ENCODE data around the gene TIE1.

TIE1 gene

DNA sequence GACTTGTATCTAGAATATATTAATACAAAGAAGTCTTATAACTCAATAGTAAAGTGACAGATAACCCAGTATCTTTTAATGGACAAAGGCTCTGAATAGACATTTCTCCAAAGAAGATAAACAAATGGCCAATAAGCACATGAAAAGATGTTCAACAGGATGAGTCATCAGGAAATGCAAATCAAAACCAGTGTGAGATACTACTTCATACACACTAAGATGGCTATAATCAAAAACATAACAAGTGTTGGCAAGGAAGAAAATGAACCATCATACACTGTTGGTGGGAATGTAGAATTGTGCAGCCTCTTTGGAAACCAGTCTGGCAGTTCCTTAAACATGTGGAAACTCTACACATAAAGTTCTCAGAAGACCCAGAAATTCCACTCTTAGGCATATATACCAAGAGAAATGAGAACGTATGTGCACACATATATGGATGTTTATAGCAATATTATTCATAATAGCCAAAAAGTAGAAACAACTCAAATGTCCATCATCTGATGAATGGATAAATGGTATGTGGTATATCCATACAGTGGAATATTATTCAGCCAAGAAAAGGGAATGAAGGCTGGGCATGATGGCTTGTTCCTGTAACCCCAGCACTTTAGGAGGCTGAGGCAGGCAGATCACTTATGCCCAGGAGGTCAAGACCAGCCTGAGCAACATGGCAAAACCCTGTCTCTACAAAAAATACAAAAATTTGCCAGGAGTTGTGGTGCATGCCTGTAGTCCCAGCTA, 26.9 kb downstream of the TIE1 start:
- no peaks in the 10 kb centered on the region for H3K27me3 ChIP-seq (ENCODE audit: control insufficient read depth, insufficient read depth, low read length)

DNA sequence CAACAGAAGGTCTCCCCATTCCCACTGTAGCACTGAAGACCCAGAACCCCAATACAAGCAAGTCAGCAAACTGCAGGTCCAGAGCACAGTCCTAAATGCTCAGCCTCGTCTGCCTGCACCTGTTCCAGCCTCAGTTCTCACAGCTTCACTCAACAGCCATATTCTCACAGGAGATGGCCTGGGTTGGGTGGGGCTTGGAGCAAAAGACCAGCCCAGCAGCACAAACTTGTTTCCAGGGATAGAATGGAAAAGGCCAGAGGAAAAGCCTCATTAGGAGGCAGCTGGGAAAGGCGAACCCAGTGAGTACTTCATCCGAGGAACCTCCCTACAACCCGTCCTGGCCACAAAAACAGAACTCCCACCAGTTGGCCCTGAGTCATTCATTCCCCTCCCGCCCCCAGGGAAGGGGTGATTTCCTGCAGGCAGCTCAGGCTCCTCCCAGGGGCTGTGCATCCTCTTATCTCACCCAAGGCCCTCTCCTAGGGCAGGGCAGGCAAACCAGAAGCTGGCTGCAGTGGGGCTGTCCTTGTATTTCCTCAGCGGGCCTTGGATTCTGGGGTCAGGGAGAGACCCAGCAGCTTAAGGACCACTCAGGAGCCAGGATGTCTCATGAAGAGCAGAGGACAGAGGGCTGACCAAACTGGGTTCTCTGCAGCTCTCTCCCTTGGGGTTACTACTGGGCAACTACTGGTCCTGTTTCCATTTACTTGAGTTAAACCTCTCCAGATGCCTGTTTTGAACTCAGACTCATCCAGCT, 29.4 kb downstream of the TIE1 start:
- Histone ChIP-seq H3K4me3 (ENCODE audit: low read depth, low read length) (no peak overlapping the region), H3K27me3 (ENCODE audit: control insufficient read depth, insufficient read depth, low read length) (no peaks in the 10 kb centered on the region), H3K27ac (ENCODE audit: low read depth, low read length) (no peak overlapping the region), H3K9ac (ENCODE audit: low read length) (no peak overlapping the region), H3K4me1 (ENCODE audit: control insufficient read depth, insufficient read depth, low read length) (peaks cover 13% of the 10 kb centered on the region), H3K36me3 (ENCODE audit: control insufficient read depth, insufficient read depth, low read length) (no peaks in the 10 kb centered on the region), H3K9me3 (ENCODE audit: control insufficient read depth, insufficient read depth, low read depth, low read length) (peaks cover 16% of the 10 kb centered on the region)

More for the DNA sequence above, 26.9 kb downstream of the TIE1 start:
- Histone ChIP-seq H3K4me1 (ENCODE audit: control insufficient read depth, insufficient read depth, low read length) (peaks cover 13% of the 10 kb centered on the region), H3K9ac (ENCODE audit: low read length) (no peak overlapping the region), H3K27ac (ENCODE audit: low read depth, low read length) (no peak overlapping the region), H3K4me3 (ENCODE audit: low read depth, low read length) (no peak overlapping the region), H3K9me3 (ENCODE audit: control insufficient read depth, insufficient read depth, low read depth, low read length) (peaks cover 16% of the 10 kb centered on the region), H3K36me3 (ENCODE audit: control insufficient read depth, insufficient read depth, low read length) (no peaks in the 10 kb centered on the region)

DNA sequence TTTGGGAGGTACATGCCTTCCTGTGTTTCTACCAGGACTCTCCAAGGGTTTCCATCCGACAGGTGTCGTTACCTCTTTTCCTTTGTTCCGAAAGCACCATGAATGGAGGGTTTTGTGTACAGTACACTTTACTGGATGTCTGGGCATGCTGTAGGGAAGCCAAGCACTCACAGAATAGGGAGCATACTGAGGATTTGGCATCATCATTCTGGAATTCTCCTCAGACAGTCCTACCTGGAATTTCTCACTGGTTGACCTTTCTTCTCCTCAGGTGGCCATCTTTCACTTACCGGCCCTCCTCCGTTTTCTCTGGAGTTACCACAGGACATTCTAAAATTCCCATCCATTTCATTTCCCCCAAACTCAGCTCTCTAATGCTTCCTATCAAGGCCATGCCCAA, 30.9 kb downstream of the TIE1 start:
- Histone ChIP-seq H3K9me3 (ENCODE audit: control insufficient read depth, insufficient read depth, low read depth, low read length) (peaks cover 13% of the 10 kb centered on the region), H3K36me3 (ENCODE audit: control insufficient read depth, insufficient read depth, low read length) (no peaks in the 10 kb centered on the region), H3K4me3 (ENCODE audit: low read depth, low read length) (no peak overlapping the region), H3K9ac (ENCODE audit: low read length) (no peak overlapping the region), H3K4me1 (ENCODE audit: control insufficient read depth, insufficient read depth, low read length) (peaks cover 13% of the 10 kb centered on the region), H3K27me3 (ENCODE audit: control insufficient read depth, insufficient read depth, low read length) (no peaks in the 10 kb centered on the region), H3K27ac (ENCODE audit: low read depth, low read length) (no peak overlapping the region)

DNA sequence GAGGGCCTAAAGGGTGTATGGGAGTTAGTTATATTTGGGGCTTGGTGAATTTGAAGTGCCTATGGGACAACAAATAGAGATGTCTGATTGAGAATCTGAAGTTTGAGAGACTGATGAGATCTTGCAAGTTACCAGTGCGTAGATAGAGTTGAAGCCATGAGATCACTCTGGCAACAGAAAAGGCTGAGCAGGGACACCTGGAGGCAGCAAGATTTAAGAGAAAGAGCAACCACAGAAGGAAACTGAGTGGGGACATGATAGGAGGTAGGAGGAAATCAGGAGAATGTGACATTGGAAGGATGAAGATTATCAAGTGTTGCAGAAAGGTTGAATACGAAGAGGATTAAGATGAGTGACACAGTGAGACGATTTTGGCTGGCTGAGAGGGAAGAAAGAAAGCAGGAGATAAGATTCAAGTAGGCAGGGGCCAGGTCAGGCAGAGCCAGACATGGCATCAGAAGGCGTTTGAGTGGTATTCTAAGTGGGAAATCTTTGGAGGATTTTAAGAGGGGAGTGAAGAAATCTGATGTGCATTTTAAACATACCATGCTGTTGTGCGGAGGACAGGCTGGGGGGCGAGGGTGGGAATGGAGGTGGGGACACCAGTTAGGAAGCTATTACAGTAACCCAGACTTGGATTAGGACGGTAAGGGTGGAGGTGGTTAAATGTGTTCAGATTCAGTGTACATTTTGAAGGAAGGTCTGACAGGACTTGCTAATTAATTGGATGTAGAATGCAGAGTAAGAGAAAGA, 33.8 kb downstream of the TIE1 start:
- Histone ChIP-seq H3K4me1 (ENCODE audit: control insufficient read depth, insufficient read depth, low read length) (peaks cover 13% of the 10 kb centered on the region), H3K9ac (ENCODE audit: low read length) (no peak overlapping the region), H3K27me3 (ENCODE audit: control insufficient read depth, insufficient read depth, low read length) (no peaks in the 10 kb centered on the region), H3K4me3 (ENCODE audit: low read depth, low read length) (no peak overlapping the region), H3K9me3 (ENCODE audit: control insufficient read depth, insufficient read depth, low read depth, low read length) (no peaks in the 10 kb centered on the region), H3K27ac (ENCODE audit: low read depth, low read length) (no peak overlapping the region), H3K36me3 (ENCODE audit: control insufficient read depth, insufficient read depth, low read length) (no peaks in the 10 kb centered on the region)

DNA sequence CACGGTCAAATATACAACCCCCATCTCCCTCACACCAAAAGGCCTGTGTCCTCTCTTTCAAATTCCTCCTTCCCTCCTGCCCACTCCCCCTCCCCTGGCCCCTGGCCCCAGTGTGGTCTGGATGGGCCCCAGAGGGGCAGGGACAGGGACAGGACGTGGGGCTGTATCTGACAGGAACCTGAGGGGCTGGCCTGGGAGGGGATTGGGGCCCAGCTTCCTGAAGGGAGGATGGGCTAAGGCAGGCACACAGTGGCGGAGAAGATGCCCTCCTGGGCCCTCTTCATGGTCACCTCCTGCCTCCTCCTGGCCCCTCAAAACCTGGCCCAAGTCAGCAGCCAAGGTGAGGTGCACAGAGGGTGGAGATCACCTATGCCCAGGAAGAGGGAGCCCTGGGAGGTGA, 36.8 kb downstream of the TIE1 start, which contains the start of gene MPL:
Gene MPL, plus strand, starts transcription at position 231 of the 400 bp plus-strand sequence. Its CDS starts 31 bp downstream, at position 262.
- Histone ChIP-seq H3K9me3 (ENCODE audit: control insufficient read depth, insufficient read depth, low read depth, low read length) (no peaks in the 10 kb centered on the region), H3K36me3 (ENCODE audit: control insufficient read depth, insufficient read depth, low read length) (no peaks in the 10 kb centered on the region), H3K27me3 (ENCODE audit: control insufficient read depth, insufficient read depth, low read length) (no peaks in the 10 kb centered on the region)

DNA sequence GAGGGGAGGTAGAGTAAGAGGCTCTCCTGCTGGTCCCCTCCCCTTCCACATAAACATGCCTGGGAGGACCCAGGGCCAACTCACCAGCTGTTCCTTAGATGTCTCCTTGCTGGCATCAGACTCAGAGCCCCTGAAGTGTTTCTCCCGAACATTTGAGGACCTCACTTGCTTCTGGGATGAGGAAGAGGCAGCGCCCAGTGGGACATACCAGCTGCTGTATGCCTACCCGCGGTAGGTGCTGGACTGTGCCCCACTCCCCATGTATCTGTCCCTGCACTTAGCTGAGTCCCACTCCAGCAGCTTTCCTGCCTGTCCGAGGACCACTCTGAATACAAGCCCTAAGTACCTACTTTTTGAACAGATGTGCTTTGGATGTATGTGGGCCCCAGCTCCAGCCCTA, 37.2 kb downstream of the TIE1 start:
- H3K4me1 ChIP-seq (ENCODE audit: control insufficient read depth, insufficient read depth, low read length): no peaks in the 10 kb centered on the region
- H3K9ac ChIP-seq (ENCODE audit: low read length): no peak overlapping the region
- no peaks in the 10 kb centered on the region for H3K9me3 ChIP-seq (ENCODE audit: control insufficient read depth, insufficient read depth, low read depth, low read length)
- no peak overlapping the region for H3K4me3 ChIP-seq (ENCODE audit: low read depth, low read length)
- H3K27ac ChIP-seq (ENCODE audit: low read depth, low read length): no peak overlapping the region
- no peaks in the 10 kb centered on the region for H3K36me3 ChIP-seq (ENCODE audit: control insufficient read depth, insufficient read depth, low read length)
- H3K27me3 ChIP-seq (ENCODE audit: control insufficient read depth, insufficient read depth, low read length): no peaks in the 10 kb centered on the region

More for the DNA sequence above, 36.8 kb downstream of the TIE1 start, which contains the start of gene MPL:
- Histone ChIP-seq H3K4me3 (ENCODE audit: low read depth, low read length) (no peak within 1 kb of the TSS), H3K27ac (ENCODE audit: low read depth, low read length) (no peak within 1 kb of the TSS), H3K4me1 (ENCODE audit: control insufficient read depth, insufficient read depth, low read length) (no peaks in the 10 kb centered on the region), H3K9ac (ENCODE audit: low read length) (no peak within 1 kb of the TSS)

DNA sequence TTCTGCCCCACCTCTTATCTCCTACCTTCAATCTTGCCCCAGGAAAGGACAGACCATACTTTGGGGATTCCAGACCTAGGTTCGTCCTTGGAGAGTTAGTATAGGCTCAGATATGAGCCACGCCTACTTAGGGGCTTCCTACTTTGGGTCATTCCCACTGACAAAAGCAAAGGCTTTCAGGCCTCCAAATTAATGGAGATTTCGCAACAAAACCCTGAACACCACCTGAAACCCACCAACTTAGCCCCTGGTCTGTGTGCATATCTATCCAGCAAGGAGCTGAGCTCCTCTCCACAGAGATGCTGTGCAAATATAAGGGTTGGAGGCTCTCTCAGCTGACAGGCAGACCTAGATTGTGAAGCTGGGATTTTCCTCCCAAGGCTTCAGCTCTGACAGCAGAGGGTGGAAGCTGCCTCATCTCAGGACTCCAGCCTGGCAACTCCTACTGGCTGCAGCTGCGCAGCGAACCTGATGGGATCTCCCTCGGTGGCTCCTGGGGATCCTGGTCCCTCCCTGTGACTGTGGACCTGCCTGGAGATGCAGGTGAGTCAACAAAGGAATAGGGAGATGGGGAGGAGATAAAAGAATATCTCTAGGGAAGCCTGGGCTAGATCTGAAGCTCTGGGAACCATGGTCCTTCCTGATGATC, 38.9 kb downstream of the TIE1 start:
- Histone ChIP-seq H3K27me3 (ENCODE audit: control insufficient read depth, insufficient read depth, low read length) (no peaks in the 10 kb centered on the region), H3K4me1 (ENCODE audit: control insufficient read depth, insufficient read depth, low read length) (peaks cover 3% of the 10 kb centered on the region; the same call in 1 of the 2 replicates), H3K36me3 (ENCODE audit: control insufficient read depth, insufficient read depth, low read length) (no peaks in the 10 kb centered on the region), H3K4me3 (ENCODE audit: low read depth, low read length) (no peak overlapping the region), H3K9me3 (ENCODE audit: control insufficient read depth, insufficient read depth, low read depth, low read length) (no peaks in the 10 kb centered on the region), H3K9ac (ENCODE audit: low read length) (no peak overlapping the region), H3K27ac (ENCODE audit: low read depth, low read length) (no peak overlapping the region)

DNA sequence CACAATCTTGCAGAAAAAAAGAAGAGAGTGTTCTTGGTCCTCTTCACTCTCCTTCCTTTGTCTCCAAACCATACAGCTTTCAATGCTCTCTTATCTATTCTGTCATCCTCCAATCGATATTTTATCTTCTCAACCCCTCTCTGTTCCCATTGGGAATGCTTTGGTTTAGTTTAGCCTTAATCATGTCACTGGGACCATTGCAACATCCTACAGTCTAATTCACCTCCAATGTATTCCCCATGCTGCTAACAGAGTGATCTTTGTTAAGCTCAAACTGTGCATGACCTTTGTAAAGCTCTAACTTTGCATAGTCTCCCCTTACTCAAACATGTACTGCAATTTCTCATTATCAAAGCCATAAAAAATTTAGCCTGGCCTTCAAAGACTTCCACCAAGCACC, 39.8 kb downstream of the TIE1 start:
- Histone ChIP-seq H3K9me3 (ENCODE audit: control insufficient read depth, insufficient read depth, low read depth, low read length) (no peaks in the 10 kb centered on the region), H3K27me3 (ENCODE audit: control insufficient read depth, insufficient read depth, low read length) (no peaks in the 10 kb centered on the region), H3K4me3 (ENCODE audit: low read depth, low read length) (no peak overlapping the region), H3K4me1 (ENCODE audit: control insufficient read depth, insufficient read depth, low read length) (peaks cover 3% of the 10 kb centered on the region; the same call in 1 of the 2 replicates), H3K9ac (ENCODE audit: low read length) (no peak overlapping the region), H3K36me3 (ENCODE audit: control insufficient read depth, insufficient read depth, low read length) (no peaks in the 10 kb centered on the region), H3K27ac (ENCODE audit: low read depth, low read length) (no peak overlapping the region)

DNA sequence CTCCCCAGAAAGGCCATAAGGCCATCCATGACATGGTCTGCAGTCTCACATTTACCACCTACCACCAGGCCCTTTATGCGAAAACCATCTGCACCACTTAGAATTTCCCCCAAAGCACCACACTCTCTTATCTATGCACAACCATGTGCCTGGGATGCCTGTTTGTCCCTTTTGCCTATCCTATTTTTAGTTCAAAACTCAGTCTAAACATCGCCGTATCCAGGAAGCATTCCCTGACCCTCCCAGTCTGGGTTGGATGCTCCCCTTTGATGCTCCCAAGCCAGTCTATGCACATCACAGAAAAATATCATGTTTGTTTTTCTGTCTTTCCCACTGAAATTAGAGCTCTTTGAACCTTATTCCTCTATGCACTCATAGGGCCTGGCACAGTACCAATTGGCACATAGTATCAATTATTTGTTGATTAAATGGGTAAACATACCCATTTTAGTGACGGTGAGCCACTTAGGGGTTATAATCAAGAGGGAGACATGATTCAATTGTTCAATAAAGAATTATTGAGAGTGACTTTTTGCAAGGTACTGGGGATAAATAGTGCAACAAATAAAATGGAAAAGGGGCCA, 43.6 kb downstream of the TIE1 start:
- Histone ChIP-seq H3K27me3 (ENCODE audit: control insufficient read depth, insufficient read depth, low read length) (peaks cover 4% of the 10 kb centered on the region; the same call in 1 of the 2 replicates), H3K27ac (ENCODE audit: low read depth, low read length) (no peak overlapping the region), H3K9me3 (ENCODE audit: control insufficient read depth, insufficient read depth, low read depth, low read length) (no peaks in the 10 kb centered on the region), H3K9ac (ENCODE audit: low read length) (no peak overlapping the region), H3K4me1 (ENCODE audit: control insufficient read depth, insufficient read depth, low read length) (peaks cover 15% of the 10 kb centered on the region), H3K4me3 (ENCODE audit: low read depth, low read length) (no peak overlapping the region), H3K36me3 (ENCODE audit: control insufficient read depth, insufficient read depth, low read length) (no peaks in the 10 kb centered on the region)

DNA sequence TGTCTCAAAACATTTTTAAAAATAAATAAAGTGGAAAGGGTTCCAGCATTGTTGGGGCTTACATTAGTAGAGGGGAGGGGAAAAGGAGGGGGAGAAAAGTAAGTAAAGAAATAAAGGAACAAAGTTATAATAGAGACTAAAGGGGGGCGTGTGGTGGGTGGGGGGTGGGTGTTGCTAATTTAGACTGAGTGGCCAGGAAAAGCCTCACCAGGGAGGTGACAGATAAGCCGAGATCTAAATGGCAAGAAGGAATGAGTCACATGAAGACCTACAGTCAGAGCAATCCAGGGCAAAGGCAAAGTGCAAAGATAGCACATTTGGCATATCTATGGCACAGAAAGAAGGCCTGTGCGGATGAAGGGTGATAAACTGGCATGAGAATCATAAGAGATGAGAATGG, 44.3 kb downstream of the TIE1 start:
- no peaks in the 10 kb centered on the region for H3K36me3 ChIP-seq (ENCODE audit: control insufficient read depth, insufficient read depth, low read length)
- no peak overlapping the region for H3K9ac ChIP-seq (ENCODE audit: low read length)
- H3K27me3 ChIP-seq (ENCODE audit: control insufficient read depth, insufficient read depth, low read length): peaks cover 4% of the 10 kb centered on the region; the same call in 1 of the 2 replicates
- no peak overlapping the region for H3K27ac ChIP-seq (ENCODE audit: low read depth, low read length)
- no peaks in the 10 kb centered on the region for H3K9me3 ChIP-seq (ENCODE audit: control insufficient read depth, insufficient read depth, low read depth, low read length)
- H3K4me1 ChIP-seq (ENCODE audit: control insufficient read depth, insufficient read depth, low read length): peaks cover 21% of the 10 kb centered on the region
- H3K4me3 ChIP-seq (ENCODE audit: low read depth, low read length): no peak overlapping the region
